Measurements from ENCODE around the gene GZMA.

DNA sequence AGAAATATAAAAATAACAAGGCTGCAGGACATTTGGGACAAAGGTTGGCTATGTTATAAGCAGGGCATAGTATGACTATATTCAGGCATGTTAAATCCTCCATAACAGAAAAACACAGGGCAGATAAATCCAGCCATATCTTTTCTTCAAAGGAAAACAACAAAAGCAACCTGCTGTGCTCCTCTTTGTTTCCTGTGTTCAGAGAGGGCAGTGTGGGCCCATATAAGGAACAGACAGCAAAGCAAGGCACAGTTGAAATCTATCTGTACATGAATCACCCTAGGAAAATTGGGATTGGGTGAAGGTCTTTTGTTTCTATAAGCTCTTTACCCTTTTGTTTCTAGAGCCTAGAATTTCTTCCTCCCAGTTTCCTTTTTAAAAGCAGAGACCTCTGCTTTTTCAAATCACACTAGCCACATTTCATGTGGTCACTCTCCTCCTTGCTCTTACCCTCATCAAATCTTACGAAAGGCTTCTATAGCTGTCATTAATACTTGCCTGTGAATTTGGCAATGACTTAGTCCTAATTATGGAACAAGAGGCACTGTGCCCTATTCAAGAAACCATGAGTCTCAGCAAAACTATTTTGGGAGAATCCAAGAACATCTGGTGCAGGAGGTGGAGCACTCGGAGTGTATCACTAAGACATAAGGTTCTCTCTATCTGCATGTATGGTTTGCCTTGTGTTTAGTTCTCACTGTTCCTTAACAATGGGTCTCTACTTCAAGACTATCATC, 1.8 kb downstream of the GZMA start:
- TF ChIP-seq, protein P1, sequence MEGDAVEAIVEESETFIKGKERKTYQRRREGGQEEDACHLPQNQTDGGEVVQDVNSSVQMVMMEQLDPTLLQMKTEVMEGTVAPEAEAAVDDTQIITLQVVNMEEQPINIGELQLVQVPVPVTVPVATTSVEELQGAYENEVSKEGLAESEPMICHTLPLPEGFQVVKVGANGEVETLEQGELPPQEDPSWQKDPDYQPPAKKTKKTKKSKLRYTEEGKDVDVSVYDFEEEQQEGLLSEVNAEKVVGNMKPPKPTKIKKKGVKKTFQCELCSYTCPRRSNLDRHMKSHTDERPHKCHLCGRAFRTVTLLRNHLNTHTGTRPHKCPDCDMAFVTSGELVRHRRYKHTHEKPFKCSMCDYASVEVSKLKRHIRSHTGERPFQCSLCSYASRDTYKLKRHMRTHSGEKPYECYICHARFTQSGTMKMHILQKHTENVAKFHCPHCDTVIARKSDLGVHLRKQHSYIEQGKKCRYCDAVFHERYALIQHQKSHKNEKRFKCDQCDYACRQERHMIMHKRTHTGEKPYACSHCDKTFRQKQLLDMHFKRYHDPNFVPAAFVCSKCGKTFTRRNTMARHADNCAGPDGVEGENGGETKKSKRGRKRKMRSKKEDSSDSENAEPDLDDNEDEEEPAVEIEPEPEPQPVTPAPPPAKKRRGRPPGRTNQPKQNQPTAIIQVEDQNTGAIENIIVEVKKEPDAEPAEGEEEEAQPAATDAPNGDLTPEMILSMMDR (optimal IDR thresholded peaks at IDR 0.05 in 1 of 3, IDR thresholded peaks at IDR 0.05 in 1 of 3, conservative IDR thresholded peaks at IDR 0.05 in 1 of 3; ENCODE audit: extremely low read depth in 1 of 3, insufficient read depth in 2 of 3, low read length in 3 of 3), result no peak
- no peak for TF ChIP-seq EZH2 (IDR thresholded peaks at IDR 0.05; ENCODE audit: low read length)

Data from keratinocyte (primary cell).